Measurements from ENCODE around the gene MTERF4. TPM values are rescaled to one million over a fixed set of nuclear protein-coding genes. Genes with fewer than 3 reads are reported as not detected.

MTERF4 gene
- total RNA-seq, 2 donors from 2014 or later, result 38.1 to 40.5 TPM

GRCh38 chr2:241062389-241063092 is 39.5 kb downstream of the MTERF4 start:
- no peak overlapping the region for H3K27ac Mint-ChIP-seq
- DNase-seq (ENCODE audit: low spot score), result no peak
- no peak for ATAC-seq
- no peaks in the 10 kb centered on the region for H3K36me3 Mint-ChIP-seq
- H3K4me1 Mint-ChIP-seq (ENCODE audit: low read depth in 2 of 2), result peaks cover 0 to 3% of the 10 kb centered on the region in 2 donors
- H3K9me3 Mint-ChIP-seq, result no peaks in the 10 kb centered on the region
- H3K4me3 Mint-ChIP-seq, result no peak overlapping the region
- H3K27me3 Mint-ChIP-seq, result peaks cover 0 to 2% of the 10 kb centered on the region in 2 donors

- Mint-ChIP-seq H3K36me3 (no peaks in the 10 kb centered on the region), H3K27ac (no peak overlapping the region), H3K4me1 (ENCODE audit: low read depth in 2 of 2) (peaks cover 0 to 3% of the 10 kb centered on the region in 2 donors), H3K27me3 (peaks cover 0 to 2% of the 10 kb centered on the region in 2 donors), H3K4me3 (no peak overlapping the region), H3K9me3 (no peaks in the 10 kb centered on the region)
- no peak for ATAC-seq
- DNase-seq (ENCODE audit: low spot score), result no peak
Measured at GRCh38 chr2:241061275-241061674, 40.8 kb downstream of the MTERF4 start.

- ATAC-seq (no peak), DNase-seq (ENCODE audit: low spot score) (no peak)
- H3K9me3 Mint-ChIP-seq, result no peaks in the 10 kb centered on the region
- no peak overlapping the region for H3K27ac Mint-ChIP-seq
- no peak overlapping the region for H3K4me3 Mint-ChIP-seq
- no peaks in the 10 kb centered on the region for H3K4me1 Mint-ChIP-seq (ENCODE audit: low read depth in 2 of 2)
- no peaks in the 10 kb centered on the region for H3K27me3 Mint-ChIP-seq
- no peaks in the 10 kb centered on the region for H3K36me3 Mint-ChIP-seq
Measured at GRCh38 chr2:241053576-241054251, 48.4 kb downstream of the MTERF4 start.

DNA sequence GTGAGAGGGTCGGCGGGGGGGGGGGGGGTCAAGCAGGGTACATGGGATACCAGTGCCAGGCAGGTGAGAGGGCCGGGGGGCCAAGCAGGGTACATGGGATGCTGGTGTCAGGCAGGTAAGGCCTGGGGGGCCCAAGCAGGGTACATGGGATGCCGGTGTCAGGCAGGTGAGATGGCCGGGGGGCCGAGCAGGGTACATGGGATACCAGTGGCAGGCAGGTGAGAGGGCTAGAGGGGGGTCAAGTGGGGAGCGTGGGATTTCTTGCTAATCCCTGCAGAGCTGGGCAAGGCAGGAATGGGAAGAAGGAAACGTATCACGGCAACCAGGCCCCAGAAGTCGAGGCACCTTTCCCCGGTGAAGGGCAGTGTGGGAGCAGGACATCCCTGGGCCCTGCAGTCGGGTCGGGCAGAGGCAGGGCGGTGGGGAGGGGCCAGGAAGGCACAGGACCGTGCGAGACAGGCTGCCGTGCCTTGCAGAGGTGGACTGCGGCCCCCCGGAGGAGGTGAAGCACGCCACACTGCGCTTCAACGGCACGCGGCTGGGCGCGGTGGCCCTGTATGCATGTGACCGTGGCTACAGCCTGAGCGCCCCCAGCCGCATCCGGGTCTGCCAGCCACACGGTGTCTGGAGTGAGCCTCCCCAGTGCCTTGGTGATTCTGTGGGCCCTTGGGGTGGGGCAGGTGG is 49.3 kb downstream of the MTERF4 start:
- ATAC-seq (no peak), DNase-seq (ENCODE audit: low spot score) (no peak)
- Mint-ChIP-seq H3K4me1 (ENCODE audit: low read depth in 2 of 2) (no peaks in the 10 kb centered on the region), H3K36me3 (no peaks in the 10 kb centered on the region), H3K4me3 (no peak overlapping the region), H3K27ac (no peak overlapping the region), H3K27me3 (no peaks in the 10 kb centered on the region), H3K9me3 (no peaks in the 10 kb centered on the region)

- no peaks in the 10 kb centered on the region for H3K9me3 Mint-ChIP-seq
- no peak for ATAC-seq
- no peaks in the 10 kb centered on the region for H3K27me3 Mint-ChIP-seq
- H3K27ac Mint-ChIP-seq, result no peak overlapping the region
- H3K4me1 Mint-ChIP-seq (ENCODE audit: low read depth in 2 of 2), result no peaks in the 10 kb centered on the region
- H3K36me3 Mint-ChIP-seq, result no peaks in the 10 kb centered on the region
- no peak for DNase-seq (ENCODE audit: low spot score)
- no peak overlapping the region for H3K4me3 Mint-ChIP-seq
Measured at GRCh38 chr2:241051578-241052487, 50.3 kb downstream of the MTERF4 start.

GRCh38 chr2:241050624-241051577 is 51.2 kb downstream of the MTERF4 start:
- DNase-seq (ENCODE audit: low spot score), result no peak

DNA sequence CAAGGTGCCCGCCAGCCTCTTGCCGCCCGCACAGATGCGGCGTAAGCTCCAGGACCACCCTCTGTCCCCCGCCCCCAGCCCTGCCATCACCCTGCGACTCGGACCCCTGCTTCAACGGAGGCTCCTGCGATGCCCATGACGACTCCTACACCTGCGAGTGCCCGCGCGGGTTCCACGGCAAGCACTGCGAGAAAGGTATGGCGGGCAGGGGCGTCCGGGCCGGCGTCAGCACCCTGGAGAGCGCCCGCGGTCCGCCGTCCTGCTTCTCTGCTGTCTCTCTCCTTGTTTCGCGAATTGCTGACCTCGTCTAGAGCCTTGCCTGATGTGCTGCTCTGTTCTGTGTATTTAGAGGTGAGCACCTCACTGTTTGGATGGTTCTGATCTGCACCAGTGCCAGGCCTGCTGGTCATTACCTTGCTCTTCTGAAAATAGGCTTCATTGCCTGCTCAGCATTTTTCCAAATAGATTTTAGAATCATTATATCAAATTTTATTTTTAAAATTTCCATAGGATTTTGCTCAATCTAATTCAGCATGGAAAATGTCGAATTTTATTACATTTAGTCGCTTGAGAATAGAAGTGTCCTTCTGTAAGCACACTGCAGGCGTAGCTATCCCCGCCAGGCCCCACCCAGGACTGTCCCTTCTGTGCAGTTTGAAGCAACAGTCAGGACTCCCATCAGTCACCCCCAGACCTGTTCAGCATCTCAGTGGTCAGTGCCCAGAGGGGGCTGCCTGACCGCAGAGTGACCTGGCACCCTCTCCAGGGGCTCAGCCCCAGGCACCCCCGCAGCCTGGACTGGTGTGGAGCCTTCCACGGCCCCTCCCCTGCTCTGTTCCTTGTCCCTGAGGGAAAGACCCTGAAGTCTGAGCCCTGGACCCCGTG is 52.1 kb downstream of the MTERF4 start:
- Mint-ChIP-seq H3K4me3 (no peak overlapping the region), H3K27me3 (peaks cover 0 to 3% of the 10 kb centered on the region in 2 donors), H3K27ac (no peak overlapping the region), H3K4me1 (ENCODE audit: low read depth in 2 of 2) (no peaks in the 10 kb centered on the region), H3K9me3 (no peaks in the 10 kb centered on the region), H3K36me3 (no peaks in the 10 kb centered on the region)
- DNase-seq (ENCODE audit: low spot score) (no peak), ATAC-seq (peak in 1 of 2 donors; percentile 5)

More at GRCh38 chr2:241050624-241051577, 51.2 kb downstream of the MTERF4 start:
- Mint-ChIP-seq H3K4me1 (ENCODE audit: low read depth in 2 of 2) (no peaks in the 10 kb centered on the region), H3K27ac (no peak overlapping the region), H3K27me3 (no peaks in the 10 kb centered on the region), H3K9me3 (no peaks in the 10 kb centered on the region), H3K4me3 (no peak overlapping the region), H3K36me3 (no peaks in the 10 kb centered on the region)
- peak in 1 of 2 donors; percentile 25 for ATAC-seq

DNA sequence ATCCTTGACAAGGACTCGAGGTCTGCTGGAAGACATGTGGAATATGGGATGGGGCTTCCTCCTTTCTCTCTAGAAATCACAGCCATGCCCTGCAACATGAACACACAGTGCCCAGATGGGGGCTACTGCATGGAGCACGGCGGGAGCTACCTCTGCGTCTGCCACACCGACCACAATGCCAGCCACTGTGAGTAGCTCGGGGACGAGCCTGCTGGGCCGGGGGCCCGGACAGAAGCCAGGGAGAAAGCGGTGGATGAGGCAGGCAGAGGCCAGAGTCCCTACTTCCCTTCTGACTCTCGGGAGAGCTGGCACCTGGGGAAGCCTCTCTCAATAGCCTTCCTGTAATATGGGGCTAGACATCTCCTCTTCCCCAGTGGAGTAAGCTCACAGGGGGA is 53.1 kb downstream of the MTERF4 start:
- Mint-ChIP-seq H3K27me3 (peaks cover 0 to 4% of the 10 kb centered on the region in 2 donors), H3K4me3 (no peak overlapping the region), H3K36me3 (no peaks in the 10 kb centered on the region), H3K9me3 (no peaks in the 10 kb centered on the region), H3K4me1 (ENCODE audit: low read depth in 2 of 2) (no peaks in the 10 kb centered on the region), H3K27ac (no peak overlapping the region)
- no peak for ATAC-seq
- DNase-seq (ENCODE audit: low spot score), result no peak

GRCh38 chr2:241048149-241048948 is 53.7 kb downstream of the MTERF4 start:
- H3K27ac Mint-ChIP-seq, result no peak overlapping the region

GRCh38 chr2:241047253-241048010 is 54.7 kb downstream of the MTERF4 start:
- Mint-ChIP-seq H3K9me3 (no peaks in the 10 kb centered on the region), H3K36me3 (no peaks in the 10 kb centered on the region), H3K27ac (no peak overlapping the region), H3K27me3 (peaks cover 0 to 8% of the 10 kb centered on the region in 2 donors), H3K4me1 (ENCODE audit: low read depth in 2 of 2) (no peaks in the 10 kb centered on the region), H3K4me3 (no peak overlapping the region)
- ATAC-seq (no peak), DNase-seq (ENCODE audit: low spot score) (no peak)

More at GRCh38 chr2:241048149-241048948, 53.7 kb downstream of the MTERF4 start:
- DNase-seq (ENCODE audit: low spot score) (no peak), ATAC-seq (no peak)
- no peaks in the 10 kb centered on the region for H3K9me3 Mint-ChIP-seq
- peaks cover 0 to 6% of the 10 kb centered on the region in 2 donors for H3K27me3 Mint-ChIP-seq
- H3K4me1 Mint-ChIP-seq (ENCODE audit: low read depth in 2 of 2), result no peaks in the 10 kb centered on the region
- no peaks in the 10 kb centered on the region for H3K36me3 Mint-ChIP-seq
- H3K4me3 Mint-ChIP-seq, result no peak overlapping the region
